ENCODE data around the gene ZDHHC11.
"Not testable (repeated sequence)": the region's sequence is repeated elsewhere in the genome, so short reads cannot be mapped to it uniquely, and the experiment has no call there.

Gene ZDHHC11

GRCh38 chr5:798505-799138, 52.2 kb downstream of the ZDHHC11 start:
- FAIRE-seq, result not testable (repeated sequence)

- FAIRE-seq, result not testable (repeated sequence)
Observed at GRCh38 chr5:797986-798385, 52.8 kb downstream of the ZDHHC11 start.

- FAIRE-seq, result not testable (repeated sequence)
Observed at GRCh38 chr5:795873-796272, 54.9 kb downstream of the ZDHHC11 start.

GRCh38 chr5:794948-795347, 55.8 kb downstream of the ZDHHC11 start:
- not testable (repeated sequence) for FAIRE-seq

- FAIRE-seq, result not testable (repeated sequence)
Observed at GRCh38 chr5:788703-789102, 62.1 kb downstream of the ZDHHC11 start.

- FAIRE-seq, result not testable (repeated sequence)
Observed at GRCh38 chr5:787857-788233, 62.9 kb downstream of the ZDHHC11 start.

- not testable (repeated sequence) for FAIRE-seq
Observed at GRCh38 chr5:787224-787856, 63.4 kb downstream of the ZDHHC11 start.

GRCh38 chr5:785181-785705, 65.5 kb downstream of the ZDHHC11 start:
- FAIRE-seq, result not testable (repeated sequence)

GRCh38 chr5:784428-785177, 66.2 kb downstream of the ZDHHC11 start, which contains the start of gene ZDHHC11B:
Gene ZDHHC11B, minus strand, starts transcription at chr5:784729. Its CDS starts 17,810 bp downstream, at chr5:766919.
- not testable (repeated sequence) for FAIRE-seq

GRCh38 chr5:783881-784427, 66.8 kb downstream of the ZDHHC11 start:
- not testable (repeated sequence) for FAIRE-seq

- FAIRE-seq, result not testable (repeated sequence)
Observed at GRCh38 chr5:783049-783802, 67.6 kb downstream of the ZDHHC11 start.

- not testable (repeated sequence) for FAIRE-seq
Observed at GRCh38 chr5:782356-782755, 68.4 kb downstream of the ZDHHC11 start.

- not testable (repeated sequence) for FAIRE-seq
Observed at GRCh38 chr5:780571-780970, 70.2 kb downstream of the ZDHHC11 start.

GRCh38 chr5:778967-779366, 71.8 kb downstream of the ZDHHC11 start:
- FAIRE-seq, result not testable (repeated sequence)

GRCh38 chr5:778421-778820, 72.4 kb downstream of the ZDHHC11 start:
- FAIRE-seq, result not testable (repeated sequence)

- FAIRE-seq, result no peak
Observed at GRCh38 chr5:777756-778161, 73.0 kb downstream of the ZDHHC11 start.

GRCh38 chr5:776862-777711, 73.7 kb downstream of the ZDHHC11 start:
- no peak for FAIRE-seq

GRCh38 chr5:775961-776861, 74.6 kb downstream of the ZDHHC11 start:
- FAIRE-seq, result no peak

GRCh38 chr5:775595-775960, 75.2 kb downstream of the ZDHHC11 start:
- FAIRE-seq, result not testable (repeated sequence)

- not testable (repeated sequence) for FAIRE-seq
Observed at GRCh38 chr5:774854-775505, 75.8 kb downstream of the ZDHHC11 start.

Data from TTC549 (cell line).